Activated naive CD4-positive, alpha-beta T cell treated with Interleukin-2 at 50 U/mL for 16 hours (primary cell): Measurements from ENCODE around the gene MARCO.
"Not testable (repeated sequence)": the region's sequence is repeated elsewhere in the genome, so short reads cannot be mapped to it uniquely, and the experiment has no call there.

Experiments used
- DNase-seq: peaks from one replicate; pipeline ENCODE4 v3.0.0-alpha.2; 2020

Gene MARCO

GRCh38 chr2:118932949-118933348 lies 9.0 kb upstream of the MARCO start:
- no peak for DNase-seq

GRCh38 chr2:118936306-118936705 lies 5.7 kb upstream of the MARCO start:
- no peak for DNase-seq

- no peak for DNase-seq
Observed at GRCh38 chr2:118936936-118937335, 5.1 kb upstream of the MARCO start.

- no peak for DNase-seq
Observed at GRCh38 chr2:118937817-118938216, 4.2 kb upstream of the MARCO start.

GRCh38 chr2:118939994-118940393 lies 2.0 kb upstream of the MARCO start:
- no peak for DNase-seq

GRCh38 chr2:118940486-118941120 lies 1.4 kb upstream of the MARCO start:
- no peak for DNase-seq

GRCh38 chr2:118943286-118943685 lies 1.3 kb downstream of the MARCO start:
- DNase-seq = no peak

- DNase-seq = no peak
Observed at GRCh38 chr2:118945881-118946280, 3.9 kb downstream of the MARCO start.

- not testable (repeated sequence) for DNase-seq
Observed at GRCh38 chr2:118948266-118948665, 6.3 kb downstream of the MARCO start.

GRCh38 chr2:118954297-118955060 lies 12.5 kb downstream of the MARCO start:
- DNase-seq = no peak

GRCh38 chr2:118965737-118966136 lies 23.7 kb downstream of the MARCO start:
- no peak for DNase-seq

GRCh38 chr2:118967124-118967880 lies 25.3 kb downstream of the MARCO start:
- no peak for DNase-seq

- no peak for DNase-seq
Observed at GRCh38 chr2:118968042-118968441, 26.0 kb downstream of the MARCO start.

GRCh38 chr2:118968961-118969733 lies 27.2 kb downstream of the MARCO start:
- no peak for DNase-seq

GRCh38 chr2:118969734-118970395 lies 27.9 kb downstream of the MARCO start:
- no peak for DNase-seq

GRCh38 chr2:118970396-118971135 lies 28.6 kb downstream of the MARCO start:
- DNase-seq = no peak

GRCh38 chr2:118971245-118972122 lies 29.5 kb downstream of the MARCO start:
- DNase-seq = no peak

GRCh38 chr2:118973542-118973951 lies 31.6 kb downstream of the MARCO start:
- no peak for DNase-seq

GRCh38 chr2:118974103-118974993 lies 32.4 kb downstream of the MARCO start:
- no peak for DNase-seq

- no peak for DNase-seq
Observed at GRCh38 chr2:118975133-118975532, 33.1 kb downstream of the MARCO start.
